A673 (cell line): ENCODE results near the gene EEFSEC.

Experiments
- EZH2 ChIP-seq: fragments of 200-600 bp; sonication (generic); IDR thresholded peaks from 2 replicates; pipeline ENCODE4 v1.6.1; 2017; ENCODE audit warnings: borderline replicate concordance, low read depth, mild to moderate bottlenecking, mixed read lengths, antibody characterized with exemption, low read length; ENCODE audit not compliant: poor library complexity, severe bottlenecking
- TF ChIP-seq, protein P1 (sequence below): fragments of 300-800, 200-600 bp; sonication (generic); conservative IDR thresholded peaks from 2 replicates; pipeline ENCODE4 v1.5.1; 2017; ENCODE audit warnings: low read depth, mild to moderate bottlenecking, antibody characterized with exemption, low read length, moderate library complexity, mixed read lengths

- TF ChIP-seq, protein P1, sequence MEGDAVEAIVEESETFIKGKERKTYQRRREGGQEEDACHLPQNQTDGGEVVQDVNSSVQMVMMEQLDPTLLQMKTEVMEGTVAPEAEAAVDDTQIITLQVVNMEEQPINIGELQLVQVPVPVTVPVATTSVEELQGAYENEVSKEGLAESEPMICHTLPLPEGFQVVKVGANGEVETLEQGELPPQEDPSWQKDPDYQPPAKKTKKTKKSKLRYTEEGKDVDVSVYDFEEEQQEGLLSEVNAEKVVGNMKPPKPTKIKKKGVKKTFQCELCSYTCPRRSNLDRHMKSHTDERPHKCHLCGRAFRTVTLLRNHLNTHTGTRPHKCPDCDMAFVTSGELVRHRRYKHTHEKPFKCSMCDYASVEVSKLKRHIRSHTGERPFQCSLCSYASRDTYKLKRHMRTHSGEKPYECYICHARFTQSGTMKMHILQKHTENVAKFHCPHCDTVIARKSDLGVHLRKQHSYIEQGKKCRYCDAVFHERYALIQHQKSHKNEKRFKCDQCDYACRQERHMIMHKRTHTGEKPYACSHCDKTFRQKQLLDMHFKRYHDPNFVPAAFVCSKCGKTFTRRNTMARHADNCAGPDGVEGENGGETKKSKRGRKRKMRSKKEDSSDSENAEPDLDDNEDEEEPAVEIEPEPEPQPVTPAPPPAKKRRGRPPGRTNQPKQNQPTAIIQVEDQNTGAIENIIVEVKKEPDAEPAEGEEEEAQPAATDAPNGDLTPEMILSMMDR, result no peak
- no peak for TF ChIP-seq EZH2
These were observed 187.1 kb downstream of the EEFSEC start for GRCh38 chr3:128340198-128340903.
